Esophagus squamous epithelium (tissue), 5 donors: ENCODE results near the gene SSH2. TPM values are rescaled to one million over a fixed set of nuclear protein-coding genes. Genes with fewer than 3 reads are reported as not detected.

Experiments
- DNase-seq: peaks from one replicate; lab custom pipeline; 2025; lab: John Stamatoyannopoulos, UW
- H3K27ac ChIP-seq, 4 donors: fragments of 200-600 bp; sonication (generic); one replicate each; pipeline ENCODE4 v1.5.1; 2016 to 2019; ENCODE audit warnings: mild to moderate bottlenecking in 1 of 4
- H3K27me3 ChIP-seq, 4 donors: fragments of 200-600 bp; sonication (generic); 1 replicate in 3 of 4; 2 replicates in 1 of 4; pipeline versions ENCODE4 v1.5.1 to v1.6.0; 2017 to 2021; ENCODE audit warnings: antibody characterized with exemption in 1 of 4
- H3K36me3 ChIP-seq, 3 donors: fragments of 200-600 bp; sonication (generic); one replicate each; pipeline ENCODE4 v1.5.1; 2016 to 2019
- H3K4me1 ChIP-seq, 3 donors: fragments of 200-600 bp; sonication (generic); one replicate each; pipeline ENCODE4 v1.5.1; 2017 to 2019
- H3K4me3 ChIP-seq, 4 donors: fragments of 200-600 bp; sonication (generic); 1 replicate in 3 of 4; 2 replicates in 1 of 4; pipeline ENCODE4 v1.5.1; 2016 to 2019; ENCODE audit warnings: mild to moderate bottlenecking in 2 of 4, moderate library complexity in 1 of 4
- H3K9me3 ChIP-seq, 3 donors: fragments of 200-600 bp; sonication (generic); one replicate each; pipeline ENCODE4 v1.5.1; 2016 to 2019
- POLR2A ChIP-seq, 4 donors: fragments of 450-650 bp; IDR thresholded peaks; one replicate each; pipeline ENCODE4 v1.6.1; 2017; ENCODE audit warnings: antibody characterized with exemption in 4 of 4, mild to moderate bottlenecking in 4 of 4, moderate library complexity in 3 of 4
- WGBS, 2 donors: methylation state at CpG; one replicate each; pipeline ENCODE4 v1.1.5; 2018; 5-methylcytosine and 5-hydroxymethylcytosine counted together
- intact Hi-C: fragments of 100-400 bp; cut with DNase I; formaldehyde crosslinking; loops from one replicate; pipeline ENCODE4 v1.15.0; 2022
- total RNA-seq, 4 donors: library from RNA; depleted of rRNA; stranded (reverse); fragments of >200 nt; gene quantifications; one replicate each; pipeline ENCODE4 v1.1.0, GENCODE V29; 2016
- TF ChIP-seq, protein P1 (sequence below), 6 experiments: fragments of 450-650 bp in 4 of 6; fragments of 200-600 bp in 2 of 6; sonication (generic) in 2 of 6; IDR thresholded peaks; one replicate each; pipeline ENCODE4 v1.5.1; 2016 to 2019; ENCODE audit warnings: antibody characterized with exemption in 6 of 6, mild to moderate bottlenecking in 4 of 6, moderate library complexity in 4 of 6
- donor health status: DM: yes; HTN: yes; CAD: no.

Gene SSH2
- total RNA-seq, 4 donors from 2014 or later: 9.4 to 29.4 (median 13.2) TPM

DNA sequence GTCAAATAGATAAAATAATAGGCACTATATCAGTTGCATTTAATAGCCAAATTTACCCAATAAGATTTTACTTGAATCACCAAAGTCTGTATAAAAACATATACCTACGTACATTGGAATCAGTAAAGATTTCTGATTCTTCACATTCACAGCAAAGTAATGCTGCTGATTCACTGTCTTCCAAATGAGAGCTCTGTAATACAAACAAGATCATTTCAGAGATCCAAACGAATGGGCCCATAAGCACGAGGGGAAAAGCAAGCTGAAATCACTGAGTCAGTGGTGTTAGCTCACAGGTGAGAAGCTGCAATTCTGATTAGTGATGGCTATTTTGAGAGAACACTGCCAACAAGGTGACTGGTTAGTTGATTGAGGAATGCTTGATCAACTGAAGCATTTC, 81.3 kb downstream of the SSH2 start:
- intact Hi-C loops: no loop called here
- Histone ChIP-seq H3K4me3 (no peak overlapping the region), H3K36me3 (no peaks in the 10 kb centered on the region), H3K27ac (no peak overlapping the region), H3K27me3 (no peaks in the 10 kb centered on the region), H3K4me1 (peaks cover 0 to 17% (median 0%) of the 10 kb centered on the region in 3 donors), H3K9me3 (no peaks in the 10 kb centered on the region)
- no peak for TF ChIP-seq POLR2A (IDR thresholded peaks at IDR 0.05)
- WGBS, 2 donors: 69 to 70% methylated on average over 3 of the region's 3 CpGs
- DNase-seq: no peak

DNA sequence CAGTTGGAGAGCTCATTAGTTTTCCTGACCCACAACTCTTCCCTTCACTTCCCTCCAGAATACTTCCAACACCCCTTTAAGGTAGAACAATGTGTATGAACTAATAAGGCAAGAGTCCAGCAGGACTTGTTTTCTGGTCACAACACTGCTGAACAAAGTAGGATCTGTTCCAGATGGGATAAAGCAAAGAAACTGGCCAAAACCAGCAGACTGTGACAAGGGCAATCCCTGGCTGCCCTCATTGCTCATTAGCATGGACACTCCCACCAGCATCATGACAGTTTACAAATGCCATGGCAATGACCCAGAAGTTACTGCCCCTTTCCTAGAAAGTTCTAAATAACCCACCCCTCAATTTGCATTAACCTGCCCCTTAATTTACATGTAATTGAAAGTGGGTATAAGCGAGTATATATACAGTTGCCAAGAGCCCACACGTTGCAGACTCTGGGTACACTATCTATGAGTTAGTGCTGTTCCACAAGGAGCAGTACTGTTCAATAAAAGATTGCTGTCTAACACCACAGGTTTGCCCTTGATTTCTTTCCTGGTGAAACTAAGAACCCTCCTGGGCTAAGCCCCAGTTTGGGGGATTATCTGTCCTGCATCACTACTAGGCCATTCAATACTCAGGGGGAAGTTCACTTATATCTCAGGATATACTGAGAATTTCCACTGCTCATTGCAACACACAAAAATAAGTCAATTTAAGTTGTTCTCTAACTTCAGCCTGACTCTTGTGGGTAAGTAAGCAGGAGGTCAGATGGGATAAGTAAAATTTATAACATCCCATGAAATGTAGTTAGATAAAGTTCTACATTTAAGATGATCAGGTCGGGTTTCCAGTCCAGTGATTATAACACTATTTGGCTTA, 82.3 kb downstream of the SSH2 start:
- Histone ChIP-seq H3K36me3 (no peaks in the 10 kb centered on the region), H3K27ac (no peak overlapping the region), H3K27me3 (no peaks in the 10 kb centered on the region), H3K9me3 (no peaks in the 10 kb centered on the region), H3K4me3 (no peak overlapping the region), H3K4me1 (peaks cover 0 to 17% (median 0%) of the 10 kb centered on the region in 3 donors)
- 77 to 82% methylated on average over 3 of the region's 3 CpGs for WGBS, 2 donors
- intact Hi-C loops: no loop called here
- no peak for TF ChIP-seq POLR2A (IDR thresholded peaks at IDR 0.05)
- TF ChIP-seq, protein P1, sequence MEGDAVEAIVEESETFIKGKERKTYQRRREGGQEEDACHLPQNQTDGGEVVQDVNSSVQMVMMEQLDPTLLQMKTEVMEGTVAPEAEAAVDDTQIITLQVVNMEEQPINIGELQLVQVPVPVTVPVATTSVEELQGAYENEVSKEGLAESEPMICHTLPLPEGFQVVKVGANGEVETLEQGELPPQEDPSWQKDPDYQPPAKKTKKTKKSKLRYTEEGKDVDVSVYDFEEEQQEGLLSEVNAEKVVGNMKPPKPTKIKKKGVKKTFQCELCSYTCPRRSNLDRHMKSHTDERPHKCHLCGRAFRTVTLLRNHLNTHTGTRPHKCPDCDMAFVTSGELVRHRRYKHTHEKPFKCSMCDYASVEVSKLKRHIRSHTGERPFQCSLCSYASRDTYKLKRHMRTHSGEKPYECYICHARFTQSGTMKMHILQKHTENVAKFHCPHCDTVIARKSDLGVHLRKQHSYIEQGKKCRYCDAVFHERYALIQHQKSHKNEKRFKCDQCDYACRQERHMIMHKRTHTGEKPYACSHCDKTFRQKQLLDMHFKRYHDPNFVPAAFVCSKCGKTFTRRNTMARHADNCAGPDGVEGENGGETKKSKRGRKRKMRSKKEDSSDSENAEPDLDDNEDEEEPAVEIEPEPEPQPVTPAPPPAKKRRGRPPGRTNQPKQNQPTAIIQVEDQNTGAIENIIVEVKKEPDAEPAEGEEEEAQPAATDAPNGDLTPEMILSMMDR (IDR thresholded peaks at IDR 0.05): no peak
- DNase-seq: no peak

DNA sequence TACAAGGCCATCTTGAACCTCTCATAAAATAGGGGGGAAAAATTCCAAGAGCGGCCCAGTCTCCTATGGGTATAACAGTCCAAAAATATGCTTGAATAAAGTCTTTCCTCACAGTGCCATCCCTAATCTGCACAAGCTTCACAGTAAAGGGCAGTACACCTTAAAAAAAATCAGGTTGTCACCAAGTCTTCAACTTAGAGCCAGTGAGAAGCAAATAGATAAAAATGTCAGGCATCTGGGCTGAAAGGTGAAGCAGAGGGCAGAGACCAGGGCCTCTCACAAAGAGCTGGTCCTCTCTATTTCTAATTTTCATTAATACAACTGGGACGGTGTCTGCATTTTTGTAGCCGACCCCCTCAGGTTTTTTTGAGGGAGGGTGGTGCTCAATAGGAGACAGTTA, 82.9 kb downstream of the SSH2 start:
- intact Hi-C loops: no loop called here
- DNase-seq: no peak
- Histone ChIP-seq H3K4me1 (peaks cover 0 to 17% (median 0%) of the 10 kb centered on the region in 3 donors), H3K27me3 (no peaks in the 10 kb centered on the region), H3K27ac (no peak overlapping the region), H3K9me3 (no peaks in the 10 kb centered on the region), H3K36me3 (no peaks in the 10 kb centered on the region), H3K4me3 (no peak overlapping the region)
- 85 to 100% methylated on average over 3 of the region's 3 CpGs for WGBS, 2 donors
- TF ChIP-seq POLR2A (IDR thresholded peaks at IDR 0.05): no peak
- TF ChIP-seq, protein P1 (IDR thresholded peaks at IDR 0.05): no peak

DNA sequence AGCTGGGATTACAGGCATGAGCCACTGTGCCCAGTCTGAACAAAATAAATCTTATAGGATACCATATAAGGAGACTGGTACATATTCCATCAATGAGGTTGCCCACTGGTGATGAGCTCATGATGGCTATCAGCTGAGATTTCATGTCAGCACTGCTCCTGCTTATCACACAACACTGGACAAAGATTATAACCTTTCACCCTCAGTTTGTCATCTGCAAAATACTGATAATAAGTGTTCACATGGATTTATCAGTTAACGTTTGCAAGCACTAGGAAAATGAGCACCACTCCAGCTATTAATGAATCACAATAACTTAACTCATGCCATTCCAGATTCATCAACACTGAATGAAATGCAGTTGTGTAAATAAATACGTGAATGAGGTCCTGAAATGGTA, 83.7 kb downstream of the SSH2 start:
- WGBS, 2 donors: 84 to 88% methylated on average over 2 of the region's 2 CpGs
- H3K4me1 ChIP-seq: peaks cover 0 to 17% (median 0%) of the 10 kb centered on the region in 3 donors
- DNase-seq: no peak
- H3K36me3 ChIP-seq: no peaks in the 10 kb centered on the region
- H3K4me3 ChIP-seq: no peak overlapping the region
- no peaks in the 10 kb centered on the region for H3K9me3 ChIP-seq
- intact Hi-C loops: no loop called here
- H3K27ac ChIP-seq: no peak overlapping the region
- TF ChIP-seq, protein P1 (IDR thresholded peaks at IDR 0.05): no peak
- TF ChIP-seq POLR2A (IDR thresholded peaks at IDR 0.05): no peak
- no peaks in the 10 kb centered on the region for H3K27me3 ChIP-seq

DNA sequence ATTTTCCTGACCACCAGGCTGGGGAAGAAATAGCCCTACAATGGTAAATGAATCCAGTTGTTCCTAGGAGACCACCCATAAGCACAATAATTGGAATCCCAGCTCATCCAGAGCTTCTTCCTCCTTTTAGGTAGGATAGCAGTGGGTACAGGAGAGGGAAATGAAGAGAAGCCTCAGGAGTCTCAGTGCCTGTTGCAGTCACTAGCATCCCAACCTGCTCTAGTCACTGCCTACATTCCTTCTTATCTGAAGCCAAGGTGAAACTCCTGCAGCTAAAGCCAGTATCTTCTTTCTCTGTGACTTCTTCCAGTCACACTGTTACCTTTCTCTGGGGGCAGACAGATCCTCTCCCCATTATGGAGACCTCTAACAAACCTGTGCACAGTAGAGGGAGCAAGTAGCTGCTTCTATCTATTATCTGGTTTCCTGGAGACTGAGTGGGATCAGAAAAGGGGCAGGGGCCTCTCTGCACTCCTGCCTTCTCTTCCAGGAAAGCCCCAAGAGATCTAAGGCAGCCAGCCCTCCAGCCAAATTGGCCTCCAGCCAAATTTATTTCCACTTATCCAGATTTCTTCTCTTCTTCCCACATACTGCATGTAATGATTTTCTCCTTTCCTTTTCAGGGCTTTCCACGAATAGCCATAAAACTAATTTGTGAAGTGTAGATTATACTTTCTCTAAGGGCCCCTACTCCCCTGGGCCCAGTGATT, 85.5 kb downstream of the SSH2 start:
- 80 to 82% methylated on average over 1 of the region's 1 CpG for WGBS, 2 donors
- TF ChIP-seq, protein P1 (IDR thresholded peaks at IDR 0.05): no peak
- no peak for TF ChIP-seq POLR2A (IDR thresholded peaks at IDR 0.05)
- DNase-seq: no peak
- Histone ChIP-seq H3K27me3 (no peaks in the 10 kb centered on the region), H3K9me3 (no peaks in the 10 kb centered on the region), H3K36me3 (no peaks in the 10 kb centered on the region), H3K4me1 (peaks cover 0 to 9% (median 0%) of the 10 kb centered on the region in 3 donors), H3K27ac (no peak overlapping the region), H3K4me3 (no peak overlapping the region)
- intact Hi-C loops: no loop called here
